Stimulated activated CD8-positive, alpha-beta memory T cell treated with anti-CD3 and anti-CD28 coated beads, Interleukin-4, amount 100 ng/mL, for 4 hours (primary cell): Measurements from ENCODE around the gene GTF2IRD1.
"Not testable (repeated sequence)": the region's sequence is repeated elsewhere in the genome, so short reads cannot be mapped to it uniquely, and the experiment has no call there.

Experiments used
- DNase-seq, 2 donors: peaks; one replicate each; pipeline ENCODE4 v3.0.0-alpha.2; 2020; ENCODE audit warnings: low read depth in 2 of 2, low spot score in 1 of 2

The GTF2IRD1 gene

GRCh38 chr7:74554178-74554577 lies 100.5 kb downstream of the GTF2IRD1 start:
- no peak for DNase-seq

GRCh38 chr7:74560086-74560719 lies 106.5 kb downstream of the GTF2IRD1 start:
- no peak for DNase-seq

- DNase-seq: no peak
Observed at GRCh38 chr7:74561898-74562613, 108.3 kb downstream of the GTF2IRD1 start.

- not testable (repeated sequence) for DNase-seq
Observed at GRCh38 chr7:74563639-74564038, 109.9 kb downstream of the GTF2IRD1 start.

- no peak for DNase-seq
Observed at GRCh38 chr7:74567318-74567668, 113.6 kb downstream of the GTF2IRD1 start.

GRCh38 chr7:74568658-74569057 lies 115.0 kb downstream of the GTF2IRD1 start:
- DNase-seq: no peak

GRCh38 chr7:74569501-74570075 lies 115.9 kb downstream of the GTF2IRD1 start:
- DNase-seq: no peak

GRCh38 chr7:74570533-74571156 lies 116.9 kb downstream of the GTF2IRD1 start:
- no peak for DNase-seq

- DNase-seq: no peak
Observed at GRCh38 chr7:74572301-74572979, 118.7 kb downstream of the GTF2IRD1 start.

GRCh38 chr7:74573512-74573911 lies 119.8 kb downstream of the GTF2IRD1 start:
- DNase-seq: no peak

- no peak for DNase-seq
Observed at GRCh38 chr7:74575083-74575784, 121.5 kb downstream of the GTF2IRD1 start.

- DNase-seq: no peak
Observed at GRCh38 chr7:74575811-74576210, 122.1 kb downstream of the GTF2IRD1 start.

GRCh38 chr7:74579800-74580685 lies 126.3 kb downstream of the GTF2IRD1 start:
- no peak for DNase-seq

- DNase-seq: no peak
Observed at GRCh38 chr7:74581916-74582440, 128.3 kb downstream of the GTF2IRD1 start.

GRCh38 chr7:74582447-74583039 lies 128.8 kb downstream of the GTF2IRD1 start:
- DNase-seq: no peak

- no peak for DNase-seq
Observed at GRCh38 chr7:74583630-74584029, 129.9 kb downstream of the GTF2IRD1 start.

- DNase-seq: no peak
Observed at GRCh38 chr7:74584160-74584954, 130.7 kb downstream of the GTF2IRD1 start.

GRCh38 chr7:74585844-74586243 lies 132.1 kb downstream of the GTF2IRD1 start:
- DNase-seq: no peak
